HEK293 (cell line): ENCODE results near the gene ZNF530.
A peak's percentile ranks its signal among the peaks of the same experiment; 100 is the strongest.

Source experiments
- CTCF ChIA-PET: fragments of 350-600 bp; formaldehyde crosslinking; extraction: SDS; loops from one replicate; lab custom pipeline; 2021; ENCODE audit warnings: antibody characterized with exemption; lab: Yijun Ruan, JAX
- POLR2A ChIA-PET: fragments of 300-600 bp; formaldehyde crosslinking; extraction: SDS; loops from one replicate; lab custom pipeline; 2020; ENCODE audit warnings: antibody characterized with exemption, inconsistent platforms; lab: Yijun Ruan, JAX
- H3K27ac ChIP-seq: fragments of 200-500 bp; sonication (Bioruptor generic); 2 replicates; pipeline ENCODE4 v1.5.1; 2014; ENCODE audit warnings: low read depth, low read length, control low read depth, inconsistent platforms; ENCODE audit errors: extremely low read depth
- H3K36me3 ChIP-seq, 2 experiments: fragments of 200-500 bp in 1 of 2; sonication (Bioruptor generic) in 1 of 2; 1 replicate in 1 of 2; 2 replicates in 1 of 2; pipeline ENCODE4 v1.5.1; 2014 to 2017; ENCODE audit warnings: inconsistent platforms in 2 of 2, low read length in 2 of 2; ENCODE audit not compliant: control insufficient read depth in 2 of 2, insufficient read depth in 1 of 2
- H3K4me1 ChIP-seq: fragments of 200-500 bp; sonication (Bioruptor generic); 2 replicates; pipeline ENCODE4 v1.5.1; 2014; ENCODE audit warnings: mild to moderate bottlenecking, low read length, inconsistent platforms; ENCODE audit not compliant: control insufficient read depth, insufficient read depth
- H3K4me3 ChIP-seq: 2 replicates; pipeline ENCODE4 v1.5.1; 2011; ENCODE audit warnings: low read depth, mild to moderate bottlenecking, control low read depth, low read length, moderate library complexity
- H3K9me3 ChIP-seq: fragments of 200-500 bp; sonication (Bioruptor generic); 2 replicates; pipeline ENCODE4 v1.5.1; 2014; ENCODE audit warnings: low read depth, low read length, inconsistent platforms; ENCODE audit not compliant: control insufficient read depth, insufficient read depth
- KLF1 ChIP-seq: fragments of 450-650 bp; formaldehyde crosslinking; IDR thresholded peaks from 2 replicates; pipeline ENCODE4 v1.5.1; 2016; ENCODE audit warnings: missing biosample characterization, missing genetic modification characterization
- OVOL3 ChIP-seq: fragments of 450-650 bp; formaldehyde crosslinking; IDR thresholded peaks from 2 replicates; pipeline ENCODE4 v1.5.1; 2016; ENCODE audit warnings: missing biosample characterization, missing genetic modification characterization
- SETDB1 ChIP-seq: IDR thresholded peaks from one replicate; pipeline ENCODE4 v1.6.1; 2017; ENCODE audit warnings: mild to moderate bottlenecking, low read length, moderate library complexity, mixed read lengths; ENCODE audit not compliant: insufficient read length
- SP7 ChIP-seq: fragments of 450-650 bp; formaldehyde crosslinking; IDR thresholded peaks from 2 replicates; pipeline ENCODE4 v1.5.1; 2016; ENCODE audit warnings: missing biosample characterization, missing genetic modification characterization
- TRIM28 ChIP-seq: IDR thresholded peaks from 2 replicates; pipeline ENCODE4 v1.6.1; 2011; ENCODE audit warnings: low read length, control low read depth, borderline replicate concordance
- ZBTB20 ChIP-seq: fragments of 450-650 bp; formaldehyde crosslinking; IDR thresholded peaks from 2 replicates; pipeline ENCODE4 v1.5.1; 2016; ENCODE audit warnings: missing biosample characterization, missing genetic modification characterization
- ZBTB8A ChIP-seq: fragments of 450-650 bp; formaldehyde crosslinking; IDR thresholded peaks from 2 replicates; pipeline ENCODE4 v1.5.1; 2016; ENCODE audit warnings: missing biosample characterization, missing genetic modification characterization
- ZFHX2 ChIP-seq: fragments of 450-650 bp; formaldehyde crosslinking; conservative IDR thresholded peaks from 2 replicates; pipeline ENCODE4 v1.5.1; 2016; ENCODE audit warnings: missing biosample characterization, missing genetic modification characterization
- ZNF132 ChIP-seq: fragments of 450-650 bp; formaldehyde crosslinking; IDR thresholded peaks from 2 replicates; pipeline ENCODE4 v1.5.1; 2017; ENCODE audit warnings: missing biosample characterization, missing genetic modification characterization, borderline replicate concordance
- ZNF157 ChIP-seq: fragments of 450-650 bp; formaldehyde crosslinking; IDR thresholded peaks from 2 replicates; pipeline ENCODE4 v1.5.1; 2016; ENCODE audit warnings: missing biosample characterization, missing genetic modification characterization
- ZNF169 ChIP-seq: fragments of 450-650 bp; formaldehyde crosslinking; IDR thresholded peaks from 2 replicates; pipeline ENCODE4 v1.5.1; 2016; ENCODE audit warnings: missing biosample characterization, missing genetic modification characterization
- ZNF174 ChIP-seq: fragments of 450-650 bp; formaldehyde crosslinking; IDR thresholded peaks from 2 replicates; pipeline ENCODE4 v1.5.0; 2017; ENCODE audit warnings: missing biosample characterization, mild to moderate bottlenecking, missing genetic modification characterization
- ZNF223 ChIP-seq: fragments of 450-650 bp; formaldehyde crosslinking; IDR thresholded peaks from 2 replicates; pipeline ENCODE4 v1.5.1; 2016; ENCODE audit warnings: missing biosample characterization, missing genetic modification characterization
- ZNF350 ChIP-seq: fragments of 450-650 bp; formaldehyde crosslinking; IDR thresholded peaks from 2 replicates; pipeline ENCODE4 v1.5.0; 2017; ENCODE audit warnings: missing biosample characterization, mild to moderate bottlenecking, missing genetic modification characterization
- ZNF488 ChIP-seq: fragments of 450-650 bp; formaldehyde crosslinking; IDR thresholded peaks from 2 replicates; pipeline ENCODE4 v1.5.1; 2016; ENCODE audit warnings: missing biosample characterization, missing genetic modification characterization
- ZNF544 ChIP-seq: fragments of 450-650 bp; formaldehyde crosslinking; IDR thresholded peaks from 2 replicates; pipeline ENCODE4 v1.5.0; 2017; ENCODE audit warnings: missing biosample characterization, missing genetic modification characterization
- ZNF571 ChIP-seq: fragments of 450-650 bp; formaldehyde crosslinking; IDR thresholded peaks from 2 replicates; pipeline ENCODE4 v1.5.0; 2017; ENCODE audit warnings: missing biosample characterization, missing genetic modification characterization
- ZNF670 ChIP-seq: fragments of 450-650 bp; formaldehyde crosslinking; IDR thresholded peaks from 2 replicates; pipeline ENCODE4 v1.5.1; 2016; ENCODE audit warnings: missing biosample characterization, missing genetic modification characterization, low read depth
- ZNF704 ChIP-seq: fragments of 450-650 bp; formaldehyde crosslinking; IDR thresholded peaks from 2 replicates; pipeline ENCODE4 v1.5.1; 2016; ENCODE audit warnings: missing biosample characterization, missing genetic modification characterization
- ZNF785 ChIP-seq: fragments of 450-650 bp; formaldehyde crosslinking; IDR thresholded peaks from 2 replicates; pipeline ENCODE4 v1.5.1; 2016; ENCODE audit warnings: missing biosample characterization, missing genetic modification characterization
- ZNF792 ChIP-seq: fragments of 450-650 bp; formaldehyde crosslinking; IDR thresholded peaks from 2 replicates; pipeline ENCODE4 v1.5.1; 2016; ENCODE audit warnings: missing biosample characterization, missing genetic modification characterization
- ZNF843 ChIP-seq: fragments of 450-650 bp; formaldehyde crosslinking; IDR thresholded peaks from 2 replicates; pipeline ENCODE4 v1.5.1; 2016; ENCODE audit warnings: missing biosample characterization, missing genetic modification characterization
- ZSCAN16 ChIP-seq: fragments of 450-650 bp; formaldehyde crosslinking; IDR thresholded peaks from 2 replicates; pipeline ENCODE4 v1.5.1; 2016; ENCODE audit warnings: missing biosample characterization, missing genetic modification characterization
- ZXDB ChIP-seq: fragments of 450-650 bp; formaldehyde crosslinking; IDR thresholded peaks from 2 replicates; pipeline ENCODE4 v1.5.1; 2016; ENCODE audit warnings: missing biosample characterization, missing genetic modification characterization
- TF ChIP-seq, protein P1 (sequence below): fragments of 450-650 bp; formaldehyde crosslinking; IDR thresholded peaks from 2 replicates; pipeline ENCODE4 v1.5.1; 2016; ENCODE audit warnings: missing biosample characterization, missing genetic modification characterization
- TF ChIP-seq, protein P2 (sequence below): fragments of 450-650 bp; formaldehyde crosslinking; conservative IDR thresholded peaks from 2 replicates; pipeline ENCODE4 v1.5.1; 2016; ENCODE audit warnings: low read depth, missing biosample characterization, missing genetic modification characterization

The ZNF530 gene

DNA sequence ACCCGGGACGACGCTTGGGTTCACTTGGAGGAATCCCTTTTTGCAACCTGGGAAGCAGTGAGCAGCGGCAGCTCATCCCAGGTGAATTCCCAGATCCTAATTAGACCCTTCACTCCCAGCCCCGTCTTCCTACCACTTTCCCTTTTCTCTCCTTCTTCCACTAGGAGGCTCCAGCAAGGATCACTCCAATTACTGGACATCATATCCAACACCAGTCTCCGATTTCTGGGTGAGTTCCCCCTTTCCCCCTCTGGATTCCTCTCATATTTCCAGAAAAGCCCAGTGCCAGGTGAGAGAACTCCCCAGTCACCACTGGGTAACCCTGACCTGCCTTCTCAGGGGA lies 51.9 kb downstream of the ZNF530 start (continued):
- TF ChIP-seq ZNF704 (tag by site-specific recombination) (no peak), OVOL3 (tag by site-specific recombination) (no peak), ZSCAN16 (tag by site-specific recombination) (no peak), SP7 (0 out of 2 replicates have a peak, but pooled peaks have one; percentile 17), ZNF792 (tag by site-specific recombination) (no peak), ZNF223 (no peak), ZBTB20 (tag by site-specific recombination) (0 out of 2 replicates have a peak, but pooled peaks have one; percentile 44), ZNF157 (tag by site-specific recombination) (no peak), TRIM28 (no peak), ZNF350 (no peak), ZNF571 (tag by site-specific recombination) (no peak), ZNF670 (tag by site-specific recombination) (no peak), ZNF843 (no peak), ZXDB (tag by site-specific recombination) (no peak), ZNF544 (no peak)
- TF ChIP-seq, protein P1, sequence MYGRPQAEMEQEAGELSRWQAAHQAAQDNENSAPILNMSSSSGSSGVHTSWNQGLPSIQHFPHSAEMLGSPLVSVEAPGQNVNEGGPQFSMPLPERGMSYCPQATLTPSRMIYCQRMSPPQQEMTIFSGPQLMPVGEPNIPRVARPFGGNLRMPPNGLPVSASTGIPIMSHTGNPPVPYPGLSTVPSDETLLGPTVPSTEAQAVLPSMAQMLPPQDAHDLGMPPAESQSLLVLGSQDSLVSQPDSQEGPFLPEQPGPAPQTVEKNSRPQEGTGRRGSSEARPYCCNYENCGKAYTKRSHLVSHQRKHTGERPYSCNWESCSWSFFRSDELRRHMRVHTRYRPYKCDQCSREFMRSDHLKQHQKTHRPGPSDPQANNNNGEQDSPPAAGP: no peak

- CTCF ChIA-PET: no interaction called here
- TF ChIP-seq, protein P2, sequence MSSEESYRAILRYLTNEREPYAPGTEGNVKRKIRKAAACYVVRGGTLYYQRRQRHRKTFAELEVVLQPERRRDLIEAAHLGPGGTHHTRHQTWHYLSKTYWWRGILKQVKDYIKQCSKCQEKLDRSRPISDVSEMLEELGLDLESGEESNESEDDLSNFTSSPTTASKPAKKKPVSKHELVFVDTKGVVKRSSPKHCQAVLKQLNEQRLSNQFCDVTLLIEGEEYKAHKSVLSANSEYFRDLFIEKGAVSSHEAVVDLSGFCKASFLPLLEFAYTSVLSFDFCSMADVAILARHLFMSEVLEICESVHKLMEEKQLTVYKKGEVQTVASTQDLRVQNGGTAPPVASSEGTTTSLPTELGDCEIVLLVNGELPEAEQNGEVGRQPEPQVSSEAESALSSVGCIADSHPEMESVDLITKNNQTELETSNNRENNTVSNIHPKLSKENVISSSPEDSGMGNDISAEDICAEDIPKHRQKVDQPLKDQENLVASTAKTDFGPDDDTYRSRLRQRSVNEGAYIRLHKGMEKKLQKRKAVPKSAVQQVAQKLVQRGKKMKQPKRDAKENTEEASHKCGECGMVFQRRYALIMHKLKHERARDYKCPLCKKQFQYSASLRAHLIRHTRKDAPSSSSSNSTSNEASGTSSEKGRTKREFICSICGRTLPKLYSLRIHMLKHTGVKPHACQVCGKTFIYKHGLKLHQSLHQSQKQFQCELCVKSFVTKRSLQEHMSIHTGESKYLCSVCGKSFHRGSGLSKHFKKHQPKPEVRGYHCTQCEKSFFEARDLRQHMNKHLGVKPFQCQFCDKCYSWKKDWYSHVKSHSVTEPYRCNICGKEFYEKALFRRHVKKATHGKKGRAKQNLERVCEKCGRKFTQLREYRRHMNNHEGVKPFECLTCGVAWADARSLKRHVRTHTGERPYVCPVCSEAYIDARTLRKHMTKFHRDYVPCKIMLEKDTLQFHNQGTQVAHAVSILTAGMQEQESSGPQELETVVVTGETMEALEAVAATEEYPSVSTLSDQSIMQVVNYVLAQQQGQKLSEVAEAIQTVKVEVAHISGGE (tag by site-specific recombination): no peak
- TF ChIP-seq ZBTB8A (tag by site-specific recombination) (no peak), ZNF132 (tag by site-specific recombination) (no peak), SETDB1 (peak; percentile 12)
- Histone ChIP-seq H3K9me3 (no peaks in the 10 kb centered on the region), H3K27ac (no peak overlapping the region), H3K36me3 (peaks cover 0 to 3% of the 10 kb centered on the region in 2 experiments; a peak in 1 of 3 replicates), H3K4me3 (no peak overlapping the region), H3K4me1 (no peaks in the 10 kb centered on the region)
- POLR2A ChIA-PET: no interaction called here
Observed at GRCh38 chr19:57653689-57654088, 54.0 kb downstream of the ZNF530 start.

GRCh38 chr19:57655443-57655842 lies 55.8 kb downstream of the ZNF530 start:
- ChIA-PET POLR2A (no interaction called here), CTCF (no interaction called here)
- H3K27ac ChIP-seq: no peak overlapping the region
- H3K4me3 ChIP-seq: no peak overlapping the region
- H3K9me3 ChIP-seq: no peaks in the 10 kb centered on the region
- H3K4me1 ChIP-seq: no peaks in the 10 kb centered on the region
- H3K36me3 ChIP-seq: peaks cover 0 to 3% of the 10 kb centered on the region in 2 experiments; a peak in 1 of 3 replicates
- TF ChIP-seq KLF1 (no peak), ZNF785 (tag by site-specific recombination) (no peak), ZFHX2 (tag by site-specific recombination) (no peak), ZNF169 (tag by site-specific recombination) (no peak), ZNF174 (tag by site-specific recombination) (no peak), ZNF488 (tag by site-specific recombination) (no peak)
